Endothelial cell (in vitro differentiated cells): ENCODE results near the gene DEAF1. TPM values are rescaled to one million over a fixed set of nuclear protein-coding genes. Genes with fewer than 3 reads are reported as not detected.

Experiments
- DNase-seq: peaks from one replicate; pipeline ENCODE4 v3.0.0; 2021; ENCODE audit warnings: low spot score
- H3K27ac Mint-ChIP-seq: one replicate; pipeline ENCODE4 v1.8.0; 2021; ENCODE audit warnings: mixed read lengths, inconsistent platforms; ENCODE audit not compliant: unreplicated experiment
- H3K27me3 Mint-ChIP-seq: one replicate; pipeline ENCODE4 v1.8.0; 2021; ENCODE audit warnings: mild to moderate bottlenecking, moderate library complexity, mixed read lengths, inconsistent platforms; ENCODE audit not compliant: unreplicated experiment
- H3K36me3 Mint-ChIP-seq: one replicate; pipeline ENCODE4 v1.8.0; 2021; ENCODE audit warnings: mild to moderate bottlenecking, low read depth, mixed read lengths, inconsistent platforms; ENCODE audit not compliant: unreplicated experiment
- H3K4me1 Mint-ChIP-seq: one replicate; pipeline ENCODE4 v1.8.0; 2021; ENCODE audit warnings: mild to moderate bottlenecking, mixed read lengths, inconsistent platforms; ENCODE audit not compliant: unreplicated experiment
- H3K4me3 Mint-ChIP-seq: one replicate; pipeline ENCODE4 v1.8.0; 2021; ENCODE audit warnings: mild to moderate bottlenecking, mixed read lengths, inconsistent platforms; ENCODE audit not compliant: unreplicated experiment
- H3K9me3 Mint-ChIP-seq: one replicate; pipeline ENCODE4 v1.8.0; 2021; ENCODE audit warnings: mixed read lengths, inconsistent platforms; ENCODE audit not compliant: unreplicated experiment
- total RNA-seq: library from RNA; stranded (reverse); fragmentation: NEBNext Ultra II Directional; extraction: Animal tissue kit (Norgen Biotek cat#: 25700); gene quantifications from one replicate; pipeline ENCODE4 v1.2.1, GENCODE V29; 2021; ENCODE audit not compliant: unreplicated experiment
- TF ChIP-seq, protein P1 (sequence below): fragments of 200-600 bp; sonication (generic); IDR thresholded peaks from one replicate; pipeline ENCODE4 v1.5.0; 2021; ENCODE audit warnings: antibody characterized with exemption; ENCODE audit not compliant: unreplicated experiment

The DEAF1 gene
- total RNA-seq, 1 donor from 2014 or later, result 118 TPM

DNA sequence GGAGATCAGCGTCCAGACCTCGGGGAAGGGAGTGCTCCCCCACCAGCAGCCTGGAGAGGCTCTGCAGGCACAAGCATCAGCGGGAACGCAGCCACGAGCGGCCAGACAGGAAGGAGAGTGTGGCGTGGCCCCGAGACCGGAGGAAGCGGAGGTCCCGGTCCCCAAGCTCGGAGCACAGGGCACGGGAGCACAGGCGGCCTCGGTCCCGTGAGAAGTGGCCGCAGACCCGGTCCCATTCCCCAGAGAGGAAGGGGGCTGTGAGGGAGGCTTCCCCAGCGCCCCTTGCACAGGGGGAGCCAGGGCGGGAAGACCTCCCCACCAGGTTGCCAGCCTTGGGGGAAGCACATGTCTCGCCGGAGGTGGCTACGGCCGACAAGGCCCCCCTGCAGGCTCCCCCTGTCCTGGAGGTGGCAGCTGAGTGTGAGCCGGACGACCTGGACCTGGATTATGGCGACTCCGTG lies 86.2 kb downstream of the DEAF1 start:
- Mint-ChIP-seq H3K4me3 (no peak overlapping the region), H3K27ac (no peak overlapping the region), H3K27me3 (peaks cover 13% of the 10 kb centered on the region), H3K36me3 (peaks cover 21% of the 10 kb centered on the region), H3K9me3 (no peaks in the 10 kb centered on the region), H3K4me1 (peaks cover 3% of the 10 kb centered on the region)
- TF ChIP-seq, protein P1, sequence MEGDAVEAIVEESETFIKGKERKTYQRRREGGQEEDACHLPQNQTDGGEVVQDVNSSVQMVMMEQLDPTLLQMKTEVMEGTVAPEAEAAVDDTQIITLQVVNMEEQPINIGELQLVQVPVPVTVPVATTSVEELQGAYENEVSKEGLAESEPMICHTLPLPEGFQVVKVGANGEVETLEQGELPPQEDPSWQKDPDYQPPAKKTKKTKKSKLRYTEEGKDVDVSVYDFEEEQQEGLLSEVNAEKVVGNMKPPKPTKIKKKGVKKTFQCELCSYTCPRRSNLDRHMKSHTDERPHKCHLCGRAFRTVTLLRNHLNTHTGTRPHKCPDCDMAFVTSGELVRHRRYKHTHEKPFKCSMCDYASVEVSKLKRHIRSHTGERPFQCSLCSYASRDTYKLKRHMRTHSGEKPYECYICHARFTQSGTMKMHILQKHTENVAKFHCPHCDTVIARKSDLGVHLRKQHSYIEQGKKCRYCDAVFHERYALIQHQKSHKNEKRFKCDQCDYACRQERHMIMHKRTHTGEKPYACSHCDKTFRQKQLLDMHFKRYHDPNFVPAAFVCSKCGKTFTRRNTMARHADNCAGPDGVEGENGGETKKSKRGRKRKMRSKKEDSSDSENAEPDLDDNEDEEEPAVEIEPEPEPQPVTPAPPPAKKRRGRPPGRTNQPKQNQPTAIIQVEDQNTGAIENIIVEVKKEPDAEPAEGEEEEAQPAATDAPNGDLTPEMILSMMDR, result no peak
- DNase-seq, result no peak

DNA sequence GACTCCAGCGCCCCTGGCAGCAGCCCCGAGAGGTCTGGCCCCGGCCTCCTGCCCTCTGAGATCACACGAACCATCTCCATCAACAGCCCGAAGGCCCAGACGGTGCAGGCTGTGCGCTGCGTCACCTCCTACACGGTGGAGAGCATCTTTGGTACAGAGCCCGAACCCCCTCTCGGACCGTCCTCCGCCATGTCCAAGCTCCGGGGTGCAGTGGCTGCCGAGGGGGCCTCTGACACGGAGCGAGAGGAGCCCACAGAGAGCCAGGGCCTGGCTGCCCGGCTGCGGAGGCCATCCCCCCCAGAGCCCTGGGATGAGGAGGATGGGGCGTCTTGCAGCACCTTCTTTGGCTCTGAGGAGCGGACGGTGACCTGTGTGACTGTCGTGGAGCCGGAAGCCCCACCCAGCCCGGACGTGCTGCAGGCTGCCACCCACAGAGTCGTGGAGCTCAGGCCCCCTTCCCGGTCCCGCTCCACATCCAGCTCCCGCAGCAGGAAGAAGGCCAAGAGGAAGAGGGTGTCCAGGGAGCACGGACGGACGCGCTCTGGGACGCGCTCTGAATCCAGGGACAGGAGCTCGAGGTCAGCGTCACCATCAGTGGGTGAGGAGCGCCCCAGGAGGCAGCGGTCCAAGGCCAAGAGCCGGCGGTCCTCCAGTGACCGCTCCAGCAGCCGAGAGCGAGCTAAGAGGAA lies 86.9 kb downstream of the DEAF1 start:
- peaks cover 21% of the 10 kb centered on the region for H3K36me3 Mint-ChIP-seq
- H3K27ac Mint-ChIP-seq, result no peak overlapping the region
- H3K9me3 Mint-ChIP-seq, result no peaks in the 10 kb centered on the region
- no peak overlapping the region for H3K4me3 Mint-ChIP-seq
- TF ChIP-seq, protein P1, result no peak
- H3K4me1 Mint-ChIP-seq, result peaks cover 3% of the 10 kb centered on the region
- no peak for DNase-seq
- peaks cover 13% of the 10 kb centered on the region for H3K27me3 Mint-ChIP-seq

DNA sequence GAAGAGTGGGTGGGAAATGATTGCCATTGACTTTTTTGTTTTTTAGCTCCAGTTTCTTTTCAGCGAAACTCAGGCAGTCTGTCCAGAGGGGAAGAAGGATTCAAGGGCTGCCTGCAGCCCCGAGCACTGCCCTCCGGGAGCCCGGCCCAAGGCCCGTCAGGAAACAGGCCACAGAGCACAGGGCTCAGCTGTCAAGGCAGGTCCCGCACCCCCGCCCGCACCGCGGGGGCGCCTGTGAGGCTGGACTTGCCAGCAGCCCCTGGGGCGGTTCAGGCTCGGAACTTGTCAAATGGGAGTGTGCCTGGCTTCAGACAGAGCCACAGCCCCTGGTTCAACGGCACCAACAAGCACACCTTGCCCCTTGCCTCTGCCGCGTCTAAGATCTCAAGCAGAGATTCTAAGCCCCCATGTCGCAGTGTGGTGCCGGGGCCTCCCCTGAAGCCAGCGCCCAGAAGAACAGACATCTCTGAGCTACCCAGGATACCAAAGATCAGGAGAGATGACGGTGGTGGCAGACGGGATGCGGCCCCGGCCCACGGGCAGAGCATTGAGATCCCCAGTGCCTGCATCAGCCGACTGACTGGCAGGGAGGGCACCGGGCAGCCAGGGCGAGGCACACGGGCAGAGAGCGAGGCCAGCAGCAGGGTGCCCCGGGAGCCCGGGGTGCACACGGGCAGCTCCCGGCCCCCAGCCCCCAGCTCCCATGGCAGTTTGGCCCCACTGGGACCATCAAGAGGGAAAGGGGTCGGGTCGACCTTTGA lies 87.8 kb downstream of the DEAF1 start:
- H3K4me3 Mint-ChIP-seq, result peak overlapping the region; percentile 51
- peak overlapping the region; percentile 52 for H3K27ac Mint-ChIP-seq
- TF ChIP-seq, protein P1, result no peak
- H3K4me1 Mint-ChIP-seq, result peaks cover 2% of the 10 kb centered on the region
- H3K36me3 Mint-ChIP-seq, result peaks cover 19% of the 10 kb centered on the region
- peaks cover 8% of the 10 kb centered on the region for H3K27me3 Mint-ChIP-seq
- no peak for DNase-seq
- no peaks in the 10 kb centered on the region for H3K9me3 Mint-ChIP-seq

DNA sequence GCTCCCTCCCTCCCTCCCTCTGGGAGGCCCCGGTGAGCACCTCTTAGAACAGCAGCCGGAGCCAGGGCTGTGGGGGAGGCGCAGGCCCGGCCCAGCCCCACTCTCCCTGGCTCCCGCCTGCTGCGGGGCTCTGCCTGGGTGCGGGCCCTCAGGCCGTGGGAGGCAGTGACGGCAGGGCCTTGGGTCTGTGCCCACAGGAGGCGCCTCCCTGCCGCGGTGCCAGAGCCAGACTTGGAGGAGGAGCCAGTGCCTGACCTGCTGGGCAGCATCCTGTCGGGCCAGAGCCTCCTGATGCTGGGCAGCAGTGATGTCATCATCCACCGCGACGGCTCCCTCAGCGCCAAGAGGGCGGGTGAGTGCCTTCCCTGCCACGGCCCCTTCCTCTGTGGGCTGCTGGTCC lies 88.8 kb downstream of the DEAF1 start:
- no peaks in the 10 kb centered on the region for H3K9me3 Mint-ChIP-seq
- peak overlapping the region; percentile 51 for H3K4me3 Mint-ChIP-seq
- TF ChIP-seq, protein P1, result no peak
- peaks cover 7% of the 10 kb centered on the region for H3K27me3 Mint-ChIP-seq
- H3K36me3 Mint-ChIP-seq, result peaks cover 20% of the 10 kb centered on the region
- no peak overlapping the region for H3K27ac Mint-ChIP-seq
- no peak for DNase-seq
- H3K4me1 Mint-ChIP-seq, result no peaks in the 10 kb centered on the region
